SK-N-SH (cell line): ENCODE results near the gene DMBT1. TPM values are rescaled to one million over a fixed set of nuclear protein-coding genes. Genes with fewer than 3 reads are reported as not detected.

Experiments
- CTCF ChIA-PET: fragments of 300-600, 350-600 bp; formaldehyde crosslinking; extraction: SDS; loops from one replicate; lab custom pipeline; 2021; lab: Yijun Ruan, JAX
- POLR2A ChIA-PET: fragments of 350-600 bp; sonication (Branson Sonifier 250); formaldehyde crosslinking; extraction: SDS; loops from one replicate; lab custom pipeline; 2020; ENCODE audit warnings: antibody characterized with exemption, inconsistent platforms; lab: Yijun Ruan, JAX
- DNase-seq: peaks from one replicate; pipeline ENCODE4 v3.0.0; 2012
- H2AFZ ChIP-seq: fragments of 200-600 bp; sonication (generic); 2 replicates; pipeline ENCODE4 v1.8.1; 2016; ENCODE audit warnings: antibody characterized with exemption, mild to moderate bottlenecking, low read depth
- H3F3A ChIP-seq: fragments of 200-600 bp; sonication (generic); replicated peaks from 2 replicates; pipeline ENCODE3; 2016; ENCODE audit warnings: antibody characterized with exemption, mild to moderate bottlenecking; ENCODE audit not compliant: insufficient read depth
- H3K27ac ChIP-seq, 2 experiments: fragments of 200-500 bp in 1 of 2; fragments of 200-600 bp in 1 of 2; sonication (Bioruptor generic) in 1 of 2; sonication (generic), shearing (Covaris generic) in 1 of 2; 2 replicates each; pipeline versions ENCODE4 v1.5.1 to v1.6.1; 2014 to 2016; ENCODE audit warnings: low read depth in 2 of 2, inconsistent platforms in 1 of 2, low read length in 1 of 2, mild to moderate bottlenecking in 1 of 2, mixed read lengths in 1 of 2
- H3K27me3 ChIP-seq: fragments of 200-600 bp; sonication (generic), shearing (Covaris generic); 2 replicates; pipeline ENCODE4 v1.6.1; 2016; ENCODE audit warnings: mixed run types; ENCODE audit not compliant: insufficient read depth
- H3K36me3 ChIP-seq, 2 experiments: fragments of 200-500 bp in 1 of 2; fragments of 200-600 bp in 1 of 2; sonication (Bioruptor generic) in 1 of 2; sonication (generic) in 1 of 2; replicated peaks in 1 of 2; 2 replicates each; pipeline versions ENCODE3 to v1.5.1; 2014 to 2016; ENCODE audit warnings: low read length in 1 of 2, mild to moderate bottlenecking in 1 of 2; ENCODE audit not compliant: insufficient read depth in 2 of 2, control insufficient read depth in 1 of 2
- H3K4me1 ChIP-seq, 2 experiments: fragments of 200-500 bp in 1 of 2; fragments of 200-600 bp in 1 of 2; sonication (Bioruptor generic) in 1 of 2; sonication (generic), shearing (Covaris generic) in 1 of 2; 2 replicates each; pipeline versions ENCODE4 v1.5.1 to v1.6.1; 2014 to 2016; ENCODE audit warnings: low read depth in 1 of 2, low read length in 1 of 2, mixed run types in 1 of 2; ENCODE audit not compliant: insufficient read depth in 2 of 2, control insufficient read depth in 1 of 2
- H3K4me2 ChIP-seq: fragments of 200-600 bp; sonication (generic), shearing (Covaris generic); 2 replicates; pipeline ENCODE4 v1.6.1; 2017; ENCODE audit warnings: mixed run types
- H3K4me3 ChIP-seq, 2 experiments: fragments of 200-500 bp in 1 of 2; fragments of 200-600 bp in 1 of 2; sonication (Bioruptor generic) in 1 of 2; sonication (generic), shearing (Covaris generic) in 1 of 2; 2 replicates each; pipeline versions ENCODE4 v1.5.1 to v1.8.1; 2014 to 2016; ENCODE audit warnings: low read depth in 2 of 2, inconsistent platforms in 1 of 2, low read length in 1 of 2, mild to moderate bottlenecking in 1 of 2, mixed read lengths in 1 of 2, moderate library complexity in 1 of 2
- H3K79me2 ChIP-seq: fragments of 200-600 bp; sonication (generic); 2 replicates; pipeline ENCODE4 v1.8.1; 2017; ENCODE audit warnings: mild to moderate bottlenecking; ENCODE audit not compliant: insufficient read depth
- H3K9ac ChIP-seq: fragments of 200-600 bp; sonication (generic); 2 replicates; pipeline ENCODE4 v1.6.1; 2017; ENCODE audit warnings: mixed run types
- H3K9me2 ChIP-seq: fragments of 200-600 bp; sonication (generic); 2 replicates; pipeline ENCODE4 v1.6.1; 2017; ENCODE audit warnings: mixed run types
- H3K9me3 ChIP-seq: fragments of 200-600 bp; sonication (generic); 2 replicates; pipeline ENCODE4 v1.6.1; 2017; ENCODE audit warnings: mixed run types, mild to moderate bottlenecking, moderate library complexity
- H4K20me1 ChIP-seq: fragments of 200-600 bp; sonication (generic); 2 replicates; pipeline ENCODE4 v1.6.1; 2017; ENCODE audit warnings: mild to moderate bottlenecking, mixed run types; ENCODE audit not compliant: insufficient read depth
- CHD2 ChIP-seq: fragments of 150-350 bp; IDR thresholded peaks from 2 replicates; pipeline ENCODE4 v1.6.1; 2018; ENCODE audit warnings: low read length; ENCODE audit not compliant: partially characterized antibody
- CTCF ChIP-seq: fragments of 200-600 bp; sonication (generic); IDR thresholded peaks from 2 replicates; pipeline ENCODE4 v1.6.1; 2017; ENCODE audit warnings: antibody characterized with exemption, mild to moderate bottlenecking, moderate library complexity
- EZH2phosphoT487 ChIP-seq: fragments of 200-600 bp; sonication (generic); IDR thresholded peaks from 2 replicates; pipeline ENCODE4 v1.6.1; 2017; ENCODE audit warnings: low read depth, mixed run types, mild to moderate bottlenecking, antibody characterized with exemption, moderate library complexity, borderline replicate concordance
- FOXJ3 ChIP-seq: sonication (generic); formaldehyde crosslinking; IDR thresholded peaks from 2 replicates; pipeline ENCODE4 v1.5.1; 2020; ENCODE audit warnings: mild to moderate bottlenecking, missing genetic modification reagents
- GABPA ChIP-seq: IDR thresholded peaks from 2 replicates; pipeline ENCODE4 v1.4.0; 2012; ENCODE audit warnings: low read depth, mild to moderate bottlenecking
- MAX ChIP-seq: IDR thresholded peaks from 2 replicates; pipeline ENCODE4 v1.4.0; 2012; ENCODE audit warnings: low read depth
- NFIC ChIP-seq: IDR thresholded peaks from 2 replicates; pipeline ENCODE4 v1.4.0; 2012; ENCODE audit warnings: borderline replicate concordance
- PBX3 ChIP-seq: IDR thresholded peaks from 2 replicates; pipeline ENCODE4; 2012
- RAD21 ChIP-seq: IDR thresholded peaks from 2 replicates; pipeline ENCODE4 v1.6.1; 2012; ENCODE audit warnings: mild to moderate bottlenecking, low read length
- RFX5 ChIP-seq: IDR thresholded peaks from 2 replicates; pipeline ENCODE4 v1.6.1; 2012; ENCODE audit warnings: mild to moderate bottlenecking, improper control_type of control experiment, low read length
- TCF12 ChIP-seq: IDR thresholded peaks from 2 replicates; pipeline ENCODE4 v1.4.0; 2012
- WGBS: methylation state at CpG from one replicate; pipeline ENCODE4 v1.1.6; 2017; ENCODE audit warnings: low lambda C conversion rate; 5-methylcytosine and 5-hydroxymethylcytosine counted together
- polyA plus RNA-seq, 3 experiments: library from polyadenylated mRNA; depleted of rRNA; stranded (reverse); fragments of >200 nt; gene quantifications; 2 replicates each; pipeline ENCODE4 v1.2.3, GENCODE V29; 2012
- TF ChIP-seq, protein P1 (sequence below): IDR thresholded peaks from 2 replicates; pipeline ENCODE4 v1.6.1; 2012; ENCODE audit warnings: mild to moderate bottlenecking, low read depth, low read length, moderate library complexity

DMBT1 gene
- polyA plus RNA-seq, 1 of the 3 experiments (the other 2 are of a cell fraction) = not detected

- no peak overlapping the region for H3K9ac ChIP-seq
- no peaks in the 10 kb centered on the region for H4K20me1 ChIP-seq
- no peaks in the 10 kb centered on the region for H3F3A ChIP-seq
- no peak overlapping the region for H3K4me2 ChIP-seq
- no peaks in the 10 kb centered on the region for H3K27me3 ChIP-seq
- H3K4me3 ChIP-seq = no peak overlapping the region
- CTCF ChIA-PET = interaction anchor here (6.2 kb wide), 1 partner anchor 11 kb away, joined by 37 read pairs; no protein-coding TSS in a partner anchor
- no peaks in the 10 kb centered on the region for H3K9me2 ChIP-seq
- no peak overlapping the region for H2AFZ ChIP-seq
- POLR2A ChIA-PET = no interaction called here
- 68% methylated on average over 6 of the region's 6 CpGs for WGBS
- no peaks in the 10 kb centered on the region; a peak in 1 of 4 replicates for H3K4me1 ChIP-seq
- no peaks in the 10 kb centered on the region for H3K9me3 ChIP-seq
- H3K79me2 ChIP-seq = no peaks in the 10 kb centered on the region
- no peak for DNase-seq
- TF ChIP-seq, protein P1, sequence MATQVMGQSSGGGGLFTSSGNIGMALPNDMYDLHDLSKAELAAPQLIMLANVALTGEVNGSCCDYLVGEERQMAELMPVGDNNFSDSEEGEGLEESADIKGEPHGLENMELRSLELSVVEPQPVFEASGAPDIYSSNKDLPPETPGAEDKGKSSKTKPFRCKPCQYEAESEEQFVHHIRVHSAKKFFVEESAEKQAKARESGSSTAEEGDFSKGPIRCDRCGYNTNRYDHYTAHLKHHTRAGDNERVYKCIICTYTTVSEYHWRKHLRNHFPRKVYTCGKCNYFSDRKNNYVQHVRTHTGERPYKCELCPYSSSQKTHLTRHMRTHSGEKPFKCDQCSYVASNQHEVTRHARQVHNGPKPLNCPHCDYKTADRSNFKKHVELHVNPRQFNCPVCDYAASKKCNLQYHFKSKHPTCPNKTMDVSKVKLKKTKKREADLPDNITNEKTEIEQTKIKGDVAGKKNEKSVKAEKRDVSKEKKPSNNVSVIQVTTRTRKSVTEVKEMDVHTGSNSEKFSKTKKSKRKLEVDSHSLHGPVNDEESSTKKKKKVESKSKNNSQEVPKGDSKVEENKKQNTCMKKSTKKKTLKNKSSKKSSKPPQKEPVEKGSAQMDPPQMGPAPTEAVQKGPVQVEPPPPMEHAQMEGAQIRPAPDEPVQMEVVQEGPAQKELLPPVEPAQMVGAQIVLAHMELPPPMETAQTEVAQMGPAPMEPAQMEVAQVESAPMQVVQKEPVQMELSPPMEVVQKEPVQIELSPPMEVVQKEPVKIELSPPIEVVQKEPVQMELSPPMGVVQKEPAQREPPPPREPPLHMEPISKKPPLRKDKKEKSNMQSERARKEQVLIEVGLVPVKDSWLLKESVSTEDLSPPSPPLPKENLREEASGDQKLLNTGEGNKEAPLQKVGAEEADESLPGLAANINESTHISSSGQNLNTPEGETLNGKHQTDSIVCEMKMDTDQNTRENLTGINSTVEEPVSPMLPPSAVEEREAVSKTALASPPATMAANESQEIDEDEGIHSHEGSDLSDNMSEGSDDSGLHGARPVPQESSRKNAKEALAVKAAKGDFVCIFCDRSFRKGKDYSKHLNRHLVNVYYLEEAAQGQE = no peak
- no peak for TF ChIP-seq RFX5
- TF ChIP-seq CTCF = no peak
- TF ChIP-seq CHD2 = no peak
- TF ChIP-seq TCF12 = no peak
- TF ChIP-seq RAD21 = no peak
- no peak for TF ChIP-seq MAX
- TF ChIP-seq NFIC = no peak
- TF ChIP-seq PBX3 = no peak
- no peak for TF ChIP-seq FOXJ3 (CRISPR knock-in tag)
- TF ChIP-seq EZH2phosphoT487 = no peak
- no peak for TF ChIP-seq GABPA
- H3K27ac ChIP-seq = no peak overlapping the region
- H3K36me3 ChIP-seq = no peaks in the 10 kb centered on the region
These were observed 6.2 kb upstream of the DMBT1 start for GRCh38 chr10:122554131-122555036.
